WERI-Rb-1 (cell line): ENCODE results near the gene RGPD6.
"Not testable (repeated sequence)": the region's sequence is repeated elsewhere in the genome, so short reads cannot be mapped to it uniquely, and the experiment has no call there.

Experiments used
- DNase-seq: peaks from one replicate; pipeline ENCODE4 v3.0.0-alpha.2; 2020
- H3K27ac ChIP-seq: fragments of 250-450 bp; sonication (Bioruptor Pico); 2 replicates; pipeline ENCODE4 v1.5.1; 2020; ENCODE audit warnings: mild to moderate bottlenecking, moderate library complexity
- H3K27me3 ChIP-seq: fragments of 250-450 bp; sonication (Bioruptor Pico); 2 replicates; pipeline ENCODE4 v1.5.1; 2021; ENCODE audit warnings: mild to moderate bottlenecking, low read depth, moderate library complexity; ENCODE audit not compliant: insufficient read depth, severe bottlenecking
- H3K36me3 ChIP-seq: fragments of 250-450 bp; sonication (Bioruptor Pico); 2 replicates; pipeline ENCODE4 v1.5.1; 2020; ENCODE audit warnings: mild to moderate bottlenecking, moderate library complexity
- H3K4me3 ChIP-seq: 2 replicates; pipeline ENCODE4 v1.5.1; 2011; ENCODE audit warnings: low read depth, mild to moderate bottlenecking, control low read depth, low read length
- H3K9me3 ChIP-seq: fragments of 250-450 bp; sonication (Bioruptor Pico); 2 replicates; pipeline ENCODE4 v1.5.1; 2021; ENCODE audit warnings: mild to moderate bottlenecking, moderate library complexity; ENCODE audit not compliant: severe bottlenecking

Gene RGPD6

DNA sequence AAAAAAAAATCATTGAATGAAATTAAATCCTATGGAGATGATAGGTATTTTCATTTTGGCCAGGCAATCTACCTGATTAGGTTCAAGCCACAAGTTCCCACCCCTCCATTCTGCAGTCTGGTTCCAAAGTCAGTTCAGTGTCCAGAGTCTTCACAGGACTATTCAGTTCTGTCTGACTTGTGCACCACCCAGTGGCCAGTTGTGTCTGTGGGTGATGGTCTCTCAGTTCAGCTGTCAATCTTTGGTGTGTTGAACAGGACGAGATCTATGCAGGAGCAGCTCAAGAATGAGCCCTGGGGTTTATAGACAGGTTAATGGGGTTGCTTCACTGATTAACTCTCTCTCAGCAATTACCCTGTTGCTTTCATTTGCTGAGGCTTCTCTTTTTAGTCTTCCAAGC is 1.4 kb upstream of the RGPD6 start:
- not testable (repeated sequence) for H3K36me3 ChIP-seq, H3K9me3 ChIP-seq, H3K4me3 ChIP-seq, H3K27me3 ChIP-seq, DNase-seq, H3K27ac ChIP-seq

GRCh38 chr2:110499755-110500377 is 77.2 kb downstream of the RGPD6 start:
- H3K4me3 ChIP-seq, H3K36me3 ChIP-seq, DNase-seq, H3K27ac ChIP-seq, H3K27me3 ChIP-seq, H3K9me3 ChIP-seq: not testable (repeated sequence)

DNA sequence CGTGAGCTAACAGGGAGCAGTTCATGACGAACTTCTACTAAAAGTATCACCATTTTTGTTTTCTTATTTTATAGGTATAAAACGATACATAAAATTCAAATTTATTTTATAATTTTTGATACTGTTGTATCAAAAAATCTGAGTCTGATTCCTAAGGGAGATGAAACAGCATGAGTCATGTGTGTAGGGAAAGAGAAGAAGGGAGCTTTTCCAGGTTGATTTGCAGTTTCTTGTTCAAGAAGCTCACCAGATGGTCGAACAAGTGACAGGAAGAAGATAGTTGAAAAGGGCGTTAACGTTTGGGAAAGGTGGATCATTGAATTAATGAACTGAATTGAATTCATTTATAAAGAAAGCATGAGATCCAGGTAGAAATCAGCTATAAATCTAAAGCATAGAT is 81.0 kb downstream of the RGPD6 start:
- not testable (repeated sequence) for H3K4me3 ChIP-seq, H3K36me3 ChIP-seq, DNase-seq, H3K9me3 ChIP-seq, H3K27me3 ChIP-seq, H3K27ac ChIP-seq

GRCh38 chr2:110494488-110494887 is 82.5 kb downstream of the RGPD6 start:
- DNase-seq, H3K36me3 ChIP-seq, H3K27me3 ChIP-seq, H3K4me3 ChIP-seq, H3K27ac ChIP-seq, H3K9me3 ChIP-seq: not testable (repeated sequence)

DNA sequence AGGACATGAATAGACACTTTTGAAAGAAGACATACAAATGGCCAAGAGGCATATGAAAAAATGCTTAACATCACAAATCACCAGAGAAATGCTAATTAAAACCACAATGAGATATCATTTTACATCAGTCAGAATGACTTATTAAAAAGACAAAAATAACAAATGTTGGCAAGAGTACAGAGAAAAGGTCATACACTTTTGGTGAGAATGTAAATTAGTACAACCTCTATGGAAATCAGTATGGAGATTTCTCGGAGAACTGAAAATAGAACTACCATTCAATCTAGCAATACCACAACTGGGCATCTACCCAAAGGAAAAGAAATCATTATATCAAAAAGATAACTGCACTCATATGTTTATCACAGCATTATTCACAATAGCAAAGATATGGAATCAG is 88.0 kb downstream of the RGPD6 start:
- H3K36me3 ChIP-seq, H3K9me3 ChIP-seq, DNase-seq, H3K4me3 ChIP-seq, H3K27ac ChIP-seq, H3K27me3 ChIP-seq: not testable (repeated sequence)

DNA sequence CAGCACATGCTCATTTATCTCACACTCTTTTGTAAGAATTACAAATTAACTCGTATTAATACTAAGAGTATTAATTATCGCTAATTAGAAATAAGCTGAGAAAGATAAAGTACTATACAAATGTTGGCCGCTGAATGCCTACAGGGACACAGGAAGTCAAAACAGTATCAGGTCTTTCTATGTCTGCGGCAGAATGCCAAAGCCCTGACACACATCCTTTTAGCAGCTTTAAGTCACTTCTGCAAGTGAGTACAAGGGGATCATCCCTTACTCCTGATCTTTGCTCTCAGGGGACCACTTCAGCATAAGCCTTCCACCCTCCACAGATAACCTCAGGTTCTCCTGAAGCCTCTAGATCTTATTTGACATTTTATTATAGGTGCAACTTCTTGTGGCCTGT is 94.3 kb downstream of the RGPD6 start:
- DNase-seq, H3K36me3 ChIP-seq, H3K27ac ChIP-seq, H3K4me3 ChIP-seq, H3K27me3 ChIP-seq, H3K9me3 ChIP-seq: not testable (repeated sequence)

GRCh38 chr2:110481200-110481599 is 95.8 kb downstream of the RGPD6 start:
- DNase-seq, H3K36me3 ChIP-seq: not testable (repeated sequence)

GRCh38 chr2:110480084-110480483 is 96.9 kb downstream of the RGPD6 start:
- H3K27ac ChIP-seq, H3K4me3 ChIP-seq, H3K36me3 ChIP-seq, H3K27me3 ChIP-seq, H3K9me3 ChIP-seq, DNase-seq: not testable (repeated sequence)

More at GRCh38 chr2:110481200-110481599, 95.8 kb downstream of the RGPD6 start:
- H3K27me3 ChIP-seq, H3K27ac ChIP-seq, H3K4me3 ChIP-seq, H3K9me3 ChIP-seq: not testable (repeated sequence)

DNA sequence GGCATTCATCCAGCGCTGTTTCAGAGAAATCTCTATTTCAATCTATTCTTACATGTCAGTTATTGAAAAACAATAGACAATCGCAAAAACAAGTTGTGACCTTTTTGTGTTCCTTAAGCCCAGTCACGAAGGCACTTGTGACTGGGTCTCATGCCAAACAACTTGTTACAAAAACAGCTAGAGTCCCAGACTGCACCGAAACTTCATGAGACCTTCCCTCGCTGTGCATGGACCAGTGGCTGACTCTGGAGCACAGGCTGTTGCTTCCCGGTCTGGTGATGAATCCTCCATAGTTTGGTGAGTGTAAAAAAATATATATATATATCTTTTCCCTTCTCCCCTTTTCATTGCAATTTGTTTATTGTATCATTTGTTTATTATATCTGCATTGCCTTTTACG is 99.7 kb downstream of the RGPD6 start:
- H3K27ac ChIP-seq, H3K36me3 ChIP-seq, DNase-seq, H3K27me3 ChIP-seq, H3K9me3 ChIP-seq, H3K4me3 ChIP-seq: not testable (repeated sequence)

DNA sequence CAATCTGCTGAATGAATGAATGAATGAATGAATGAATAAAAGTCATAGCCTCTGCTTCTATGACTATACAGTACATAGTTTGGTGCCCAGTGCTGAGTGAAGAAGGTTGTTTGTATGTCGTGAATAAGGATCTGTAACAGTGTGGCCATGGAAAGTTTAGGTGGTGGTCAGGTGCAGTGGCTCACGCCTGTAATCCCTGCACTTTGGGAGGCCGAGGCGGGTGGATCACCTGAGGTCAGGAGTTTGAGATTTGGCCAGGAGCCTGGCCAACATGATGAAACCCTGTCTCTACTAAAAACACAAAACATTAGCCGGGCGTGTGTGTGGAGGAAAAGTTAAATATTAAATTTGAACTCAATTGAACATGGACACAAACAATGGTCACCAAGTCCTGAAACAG is 100.1 kb downstream of the RGPD6 start:
- DNase-seq, H3K36me3 ChIP-seq, H3K4me3 ChIP-seq, H3K9me3 ChIP-seq, H3K27ac ChIP-seq, H3K27me3 ChIP-seq: not testable (repeated sequence)

- DNase-seq, H3K9me3 ChIP-seq, H3K27me3 ChIP-seq, H3K27ac ChIP-seq, H3K36me3 ChIP-seq, H3K4me3 ChIP-seq: not testable (repeated sequence)
These were observed 101.2 kb downstream of the RGPD6 start for GRCh38 chr2:110475627-110476359.

DNA sequence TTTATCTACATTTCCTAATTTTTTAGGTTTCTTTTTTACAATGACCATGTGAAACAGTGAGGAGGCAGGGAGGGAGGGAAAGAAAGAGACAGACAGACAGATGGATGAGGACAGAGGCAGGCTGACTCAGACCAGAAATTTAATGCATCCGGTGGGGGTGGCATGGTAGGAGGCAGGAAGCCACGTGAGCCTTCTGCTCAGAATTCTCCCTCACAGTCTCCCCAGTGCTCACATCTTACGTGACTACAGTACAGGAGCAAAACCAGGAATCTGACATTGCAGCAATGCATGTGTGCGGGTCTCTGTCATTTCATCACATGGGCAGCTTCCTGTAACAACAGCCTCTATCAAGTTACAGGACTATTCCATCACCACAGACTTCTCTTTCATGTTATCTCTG is 102.1 kb downstream of the RGPD6 start:
- not testable (repeated sequence) for H3K27me3 ChIP-seq, H3K27ac ChIP-seq, H3K36me3 ChIP-seq, H3K4me3 ChIP-seq, DNase-seq, H3K9me3 ChIP-seq

- H3K9me3 ChIP-seq: not testable (repeated sequence)
These were observed 104.0 kb downstream of the RGPD6 start for GRCh38 chr2:110473059-110473358.

DNA sequence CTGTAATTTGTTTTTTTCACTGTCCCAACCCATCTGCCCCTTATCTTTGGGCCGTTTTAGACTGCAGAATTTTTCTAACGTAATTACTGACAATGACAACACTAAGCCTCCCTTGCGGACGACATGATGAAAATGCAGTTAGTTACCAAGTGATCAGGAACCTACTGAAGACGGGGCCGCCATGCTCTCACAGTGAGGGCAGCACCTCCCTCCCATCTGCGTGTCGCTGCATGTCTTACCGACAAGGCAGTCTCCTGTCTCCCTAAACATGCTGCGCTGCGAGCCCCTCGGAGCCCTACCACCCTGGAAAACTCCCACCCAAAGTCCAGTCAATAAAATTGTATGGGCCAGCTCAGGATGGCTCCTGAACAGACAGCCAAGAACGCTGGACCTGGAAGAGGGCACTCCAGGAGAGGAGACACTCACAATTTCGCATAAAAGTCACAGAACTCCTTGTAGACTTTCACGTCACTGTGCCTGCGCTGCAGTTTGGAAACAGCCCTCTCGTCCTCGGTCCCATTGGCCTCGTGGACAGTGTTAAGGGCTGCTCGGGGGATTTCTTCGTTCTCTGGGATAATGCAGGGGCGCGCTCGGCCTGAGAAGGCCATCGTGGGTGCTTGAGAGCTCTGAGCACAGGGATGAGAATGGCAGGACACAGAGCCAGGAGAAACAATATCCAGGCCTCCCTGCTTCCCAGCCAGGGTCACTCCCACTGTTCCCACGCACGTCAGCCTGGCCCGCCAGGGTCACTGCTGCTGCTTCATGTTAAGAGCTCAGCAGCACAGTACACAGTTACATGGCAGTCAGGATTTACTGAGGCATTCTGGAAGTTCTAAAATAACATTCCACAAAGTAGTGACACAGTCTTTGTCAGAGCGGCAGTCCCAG is 104.6 kb downstream of the RGPD6 start, which contains the start of gene LIMS4:
Gene LIMS4 (minus strand): TSS at position 646 of the 888 bp plus-strand sequence. CDS start 38 bp downstream, at position 608.
- not testable (repeated sequence) for H3K27me3 ChIP-seq, H3K9me3 ChIP-seq, H3K27ac ChIP-seq, H3K36me3 ChIP-seq, H3K4me3 ChIP-seq, DNase-seq

More at GRCh38 chr2:110473059-110473358, 104.0 kb downstream of the RGPD6 start:
- H3K4me3 ChIP-seq, H3K36me3 ChIP-seq, DNase-seq, H3K27me3 ChIP-seq, H3K27ac ChIP-seq: not testable (repeated sequence)
